Measurements from ENCODE around the gene CENPU. TPM values are rescaled to one million over a fixed set of nuclear protein-coding genes. Genes with fewer than 3 reads are reported as not detected.
"Not testable (repeated sequence)": the region's sequence is repeated elsewhere in the genome, so short reads cannot be mapped to it uniquely, and the experiment has no call there.

CENPU gene
- polyA plus RNA-seq, 1 donor from 2014 or later = 13.0 TPM

DNA sequence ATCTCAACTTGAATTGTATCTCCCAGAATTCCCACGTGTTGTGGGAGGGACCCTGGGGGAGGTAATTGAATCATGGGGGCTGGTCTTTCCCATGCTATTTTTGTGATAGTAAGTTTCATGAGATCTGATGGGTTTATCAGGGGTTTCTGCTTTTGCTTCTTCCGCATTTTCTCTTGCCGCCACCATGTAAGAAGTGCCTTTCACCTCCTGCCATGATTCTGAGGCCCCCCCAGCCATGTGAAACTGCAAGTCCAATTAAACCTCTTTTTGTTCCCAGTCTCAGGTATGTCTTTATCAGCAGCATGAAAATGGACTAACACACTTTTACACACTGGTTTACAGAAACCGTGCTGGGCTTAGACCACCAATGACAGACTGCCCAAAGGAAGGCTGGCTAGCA is 45.3 kb upstream of the CENPU start:
- H3K9me3 ChIP-seq (ENCODE audit: low read length); H3K36me3 ChIP-seq (ENCODE audit: insufficient read depth, low read length); H4K20me1 ChIP-seq (ENCODE audit: insufficient read depth); H3K27ac ChIP-seq (ENCODE audit: low read length); H3K9me2 ChIP-seq (ENCODE audit: insufficient read depth, low read length); H3K27me3 ChIP-seq (ENCODE audit: insufficient read depth, low read depth, low read length); H2AFZ ChIP-seq (ENCODE audit: low read depth, low read length); H3K4me2 ChIP-seq (ENCODE audit: low read length); H3K9ac ChIP-seq (ENCODE audit: low read length); H3K79me2 ChIP-seq (replicated peaks; ENCODE audit: insufficient read depth, low read length); H3K4me3 ChIP-seq (ENCODE audit: low read length); H3F3A ChIP-seq (ENCODE audit: insufficient read depth, low read length, poor library complexity, severe bottlenecking): not testable (repeated sequence)

DNA sequence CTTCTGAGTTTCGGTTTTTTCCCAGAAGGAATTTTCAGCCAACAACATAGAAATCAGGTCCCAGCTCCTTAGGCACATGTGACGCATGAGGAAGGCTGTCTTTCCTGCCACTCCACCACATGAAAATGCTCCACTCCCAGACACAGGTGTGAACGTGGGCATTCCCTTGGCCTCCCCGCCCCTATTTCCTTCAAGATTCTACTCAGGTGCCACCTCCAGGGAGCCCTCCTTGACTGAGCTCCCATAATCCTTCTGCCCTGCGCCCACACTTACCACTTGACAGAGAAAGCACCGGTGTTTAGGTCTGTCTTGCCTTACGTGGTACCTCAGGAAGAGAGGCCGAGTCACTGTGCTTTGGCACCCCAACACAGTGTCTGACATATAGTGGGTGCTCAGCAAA is 44.4 kb upstream of the CENPU start:
- H3K36me3 ChIP-seq (ENCODE audit: insufficient read depth, low read length) = no peaks in the 10 kb centered on the region
- H3K9ac ChIP-seq (ENCODE audit: low read length) = no peak overlapping the region
- no peak overlapping the region for H3K4me2 ChIP-seq (ENCODE audit: low read length)
- no peaks in the 10 kb centered on the region for H3F3A ChIP-seq (ENCODE audit: insufficient read depth, low read length, poor library complexity, severe bottlenecking)
- no peak for TF ChIP-seq EZH2 (IDR thresholded peaks at IDR 0.05; ENCODE audit: borderline replicate concordance, insufficient read depth, low read length, poor library complexity, severe bottlenecking)
- no peak overlapping the region for H2AFZ ChIP-seq (ENCODE audit: low read depth, low read length)
- no peaks in the 10 kb centered on the region for H4K20me1 ChIP-seq (ENCODE audit: insufficient read depth)
- H3K9me2 ChIP-seq (ENCODE audit: insufficient read depth, low read length) = no peaks in the 10 kb centered on the region
- no peaks in the 10 kb centered on the region for H3K79me2 ChIP-seq (replicated peaks; ENCODE audit: insufficient read depth, low read length)
- no peak overlapping the region for H3K4me3 ChIP-seq (ENCODE audit: low read length)
- H3K27me3 ChIP-seq (ENCODE audit: insufficient read depth, low read depth, low read length) = peaks cover 6% of the 10 kb centered on the region
- no peaks in the 10 kb centered on the region for H3K9me3 ChIP-seq (ENCODE audit: low read length)
- no peak overlapping the region for H3K27ac ChIP-seq (ENCODE audit: low read length)

DNA sequence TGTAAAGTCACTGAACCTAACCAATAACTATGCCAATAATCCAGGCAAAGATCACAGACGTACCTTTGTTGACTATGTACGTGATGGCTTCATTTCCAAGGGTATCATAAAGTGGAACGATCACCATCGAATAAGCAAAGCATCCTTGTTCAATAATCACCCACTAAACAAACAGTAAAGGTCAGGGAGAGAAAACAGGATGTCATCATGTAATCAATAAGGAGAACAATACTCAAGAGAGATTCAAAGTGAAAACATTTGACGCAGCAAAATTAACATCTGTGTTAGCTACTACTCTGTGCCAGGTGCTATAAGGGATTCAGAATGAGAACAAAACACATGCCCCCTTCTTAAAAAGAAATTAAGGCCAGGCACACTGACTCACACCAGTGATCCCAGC is 42.9 kb upstream of the CENPU start:
- peaks cover 6% of the 10 kb centered on the region for H3K27me3 ChIP-seq (ENCODE audit: insufficient read depth, low read depth, low read length)
- no peak overlapping the region for H3K27ac ChIP-seq (ENCODE audit: low read length)
- TF ChIP-seq EP300 (conservative IDR thresholded peaks at IDR 0.05; ENCODE audit: poor library complexity, severe bottlenecking) = no peak
- TF ChIP-seq POLR2AphosphoS5 (IDR thresholded peaks at IDR 0.05) = no peak
- H3K9ac ChIP-seq (ENCODE audit: low read length) = no peak overlapping the region
- H3K79me2 ChIP-seq (replicated peaks; ENCODE audit: insufficient read depth, low read length) = no peaks in the 10 kb centered on the region
- H3F3A ChIP-seq (ENCODE audit: insufficient read depth, low read length, poor library complexity, severe bottlenecking) = no peaks in the 10 kb centered on the region
- no peaks in the 10 kb centered on the region for H4K20me1 ChIP-seq (ENCODE audit: insufficient read depth)
- H2AFZ ChIP-seq (ENCODE audit: low read depth, low read length) = no peak overlapping the region
- no peak overlapping the region for H3K4me2 ChIP-seq (ENCODE audit: low read length)
- no peak overlapping the region for H3K4me3 ChIP-seq (ENCODE audit: low read length)
- no peaks in the 10 kb centered on the region for H3K9me2 ChIP-seq (ENCODE audit: insufficient read depth, low read length)
- H3K9me3 ChIP-seq (ENCODE audit: low read length) = no peaks in the 10 kb centered on the region
- no peaks in the 10 kb centered on the region for H3K36me3 ChIP-seq (ENCODE audit: insufficient read depth, low read length)

DNA sequence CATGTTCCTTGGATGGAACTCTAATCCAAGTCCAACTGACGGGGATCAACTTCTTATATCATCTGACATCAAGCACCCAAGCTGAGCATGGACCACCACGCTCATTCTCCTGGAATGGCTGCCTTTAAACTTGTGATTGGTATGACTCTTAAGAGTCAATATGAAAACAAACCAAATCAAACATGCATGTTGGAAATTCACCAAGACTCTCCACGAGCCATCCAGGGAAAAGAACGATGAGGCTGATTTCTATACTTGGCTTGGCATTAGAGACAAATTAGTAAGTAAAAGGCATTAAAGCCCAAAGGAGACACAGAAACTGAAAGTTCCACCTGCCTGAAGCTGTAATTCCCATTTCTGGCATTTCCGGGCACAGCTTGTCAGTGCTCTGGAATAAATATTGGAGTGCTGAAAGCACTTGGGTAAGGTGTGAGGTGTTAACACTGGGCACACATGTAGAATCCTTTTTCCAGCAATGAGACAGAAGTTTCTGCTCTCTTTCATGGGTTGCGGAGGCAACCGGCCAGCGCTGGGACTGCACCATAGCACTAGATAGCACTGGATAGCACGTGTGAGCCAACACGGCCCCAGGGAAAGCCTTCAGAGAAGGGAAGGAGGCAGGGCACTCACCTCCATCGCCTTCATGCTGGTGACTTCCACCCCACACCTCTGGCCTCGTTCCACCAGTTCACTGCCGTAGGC is 42.1 kb upstream of the CENPU start:
- TF ChIP-seq, protein P1, sequence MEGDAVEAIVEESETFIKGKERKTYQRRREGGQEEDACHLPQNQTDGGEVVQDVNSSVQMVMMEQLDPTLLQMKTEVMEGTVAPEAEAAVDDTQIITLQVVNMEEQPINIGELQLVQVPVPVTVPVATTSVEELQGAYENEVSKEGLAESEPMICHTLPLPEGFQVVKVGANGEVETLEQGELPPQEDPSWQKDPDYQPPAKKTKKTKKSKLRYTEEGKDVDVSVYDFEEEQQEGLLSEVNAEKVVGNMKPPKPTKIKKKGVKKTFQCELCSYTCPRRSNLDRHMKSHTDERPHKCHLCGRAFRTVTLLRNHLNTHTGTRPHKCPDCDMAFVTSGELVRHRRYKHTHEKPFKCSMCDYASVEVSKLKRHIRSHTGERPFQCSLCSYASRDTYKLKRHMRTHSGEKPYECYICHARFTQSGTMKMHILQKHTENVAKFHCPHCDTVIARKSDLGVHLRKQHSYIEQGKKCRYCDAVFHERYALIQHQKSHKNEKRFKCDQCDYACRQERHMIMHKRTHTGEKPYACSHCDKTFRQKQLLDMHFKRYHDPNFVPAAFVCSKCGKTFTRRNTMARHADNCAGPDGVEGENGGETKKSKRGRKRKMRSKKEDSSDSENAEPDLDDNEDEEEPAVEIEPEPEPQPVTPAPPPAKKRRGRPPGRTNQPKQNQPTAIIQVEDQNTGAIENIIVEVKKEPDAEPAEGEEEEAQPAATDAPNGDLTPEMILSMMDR (IDR thresholded peaks at IDR 0.05; ENCODE audit: poor library complexity, severe bottlenecking) = no peak
- TF ChIP-seq POLR2AphosphoS5 (IDR thresholded peaks at IDR 0.05) (no peak), MXI1 (conservative IDR thresholded peaks at IDR 0.05; ENCODE audit: poor library complexity, severe bottlenecking) (no peak), TAF1 (IDR thresholded peaks at IDR 0.05; ENCODE audit: low read depth) (no peak), EP300 (conservative IDR thresholded peaks at IDR 0.05; ENCODE audit: poor library complexity, severe bottlenecking) (no peak), EZH2 (IDR thresholded peaks at IDR 0.05; ENCODE audit: borderline replicate concordance, insufficient read depth, low read length, poor library complexity, severe bottlenecking) (no peak), SMC3 (conservative IDR thresholded peaks at IDR 0.05; ENCODE audit: poor library complexity) (no peak), RAD21 (conservative IDR thresholded peaks at IDR 0.05) (no peak)
- TF ChIP-seq, protein P2, sequence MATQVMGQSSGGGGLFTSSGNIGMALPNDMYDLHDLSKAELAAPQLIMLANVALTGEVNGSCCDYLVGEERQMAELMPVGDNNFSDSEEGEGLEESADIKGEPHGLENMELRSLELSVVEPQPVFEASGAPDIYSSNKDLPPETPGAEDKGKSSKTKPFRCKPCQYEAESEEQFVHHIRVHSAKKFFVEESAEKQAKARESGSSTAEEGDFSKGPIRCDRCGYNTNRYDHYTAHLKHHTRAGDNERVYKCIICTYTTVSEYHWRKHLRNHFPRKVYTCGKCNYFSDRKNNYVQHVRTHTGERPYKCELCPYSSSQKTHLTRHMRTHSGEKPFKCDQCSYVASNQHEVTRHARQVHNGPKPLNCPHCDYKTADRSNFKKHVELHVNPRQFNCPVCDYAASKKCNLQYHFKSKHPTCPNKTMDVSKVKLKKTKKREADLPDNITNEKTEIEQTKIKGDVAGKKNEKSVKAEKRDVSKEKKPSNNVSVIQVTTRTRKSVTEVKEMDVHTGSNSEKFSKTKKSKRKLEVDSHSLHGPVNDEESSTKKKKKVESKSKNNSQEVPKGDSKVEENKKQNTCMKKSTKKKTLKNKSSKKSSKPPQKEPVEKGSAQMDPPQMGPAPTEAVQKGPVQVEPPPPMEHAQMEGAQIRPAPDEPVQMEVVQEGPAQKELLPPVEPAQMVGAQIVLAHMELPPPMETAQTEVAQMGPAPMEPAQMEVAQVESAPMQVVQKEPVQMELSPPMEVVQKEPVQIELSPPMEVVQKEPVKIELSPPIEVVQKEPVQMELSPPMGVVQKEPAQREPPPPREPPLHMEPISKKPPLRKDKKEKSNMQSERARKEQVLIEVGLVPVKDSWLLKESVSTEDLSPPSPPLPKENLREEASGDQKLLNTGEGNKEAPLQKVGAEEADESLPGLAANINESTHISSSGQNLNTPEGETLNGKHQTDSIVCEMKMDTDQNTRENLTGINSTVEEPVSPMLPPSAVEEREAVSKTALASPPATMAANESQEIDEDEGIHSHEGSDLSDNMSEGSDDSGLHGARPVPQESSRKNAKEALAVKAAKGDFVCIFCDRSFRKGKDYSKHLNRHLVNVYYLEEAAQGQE (IDR thresholded peaks at IDR 0.05; ENCODE audit: borderline replicate concordance) = no peak
- Histone ChIP-seq H3K9me3 (ENCODE audit: low read length) (no peaks in the 10 kb centered on the region), H3F3A (ENCODE audit: insufficient read depth, low read length, poor library complexity, severe bottlenecking) (no peaks in the 10 kb centered on the region), H3K79me2 (replicated peaks; ENCODE audit: insufficient read depth, low read length) (no peaks in the 10 kb centered on the region), H3K27me3 (ENCODE audit: insufficient read depth, low read depth, low read length) (peaks cover 6% of the 10 kb centered on the region), H3K9me2 (ENCODE audit: insufficient read depth, low read length) (no peaks in the 10 kb centered on the region), H4K20me1 (ENCODE audit: insufficient read depth) (no peaks in the 10 kb centered on the region), H3K4me3 (ENCODE audit: low read length) (no peak overlapping the region), H3K27ac (ENCODE audit: low read length) (no peak overlapping the region), H3K36me3 (ENCODE audit: insufficient read depth, low read length) (no peaks in the 10 kb centered on the region), H2AFZ (ENCODE audit: low read depth, low read length) (no peak overlapping the region), H3K9ac (ENCODE audit: low read length) (no peak overlapping the region), H3K4me2 (ENCODE audit: low read length) (no peak overlapping the region)
